Central memory CD8-positive, alpha-beta T cell (primary cell): ENCODE data around the gene CPSF4.

Experiments used
- ATAC-seq: fragments of 150-1000 bp; cut with Tn5 transposase; replicated peaks from 2 replicates; pipeline ENCODE4 v1.10.0; 2022; ENCODE audit warnings: mild to moderate bottlenecking, moderate FRiP score, moderate number of reproducible peaks; ENCODE audit not compliant: poor library complexity, severe bottlenecking; ENCODE audit errors: extremely low read depth
- DNase-seq, 2 donors: peaks; one replicate each; pipeline ENCODE4 v3.0.0; 2021; ENCODE audit warnings: low spot score in 2 of 2
- H3K27ac Mint-ChIP-seq: one replicate; pipeline ENCODE4 v1.8.0; 2022; ENCODE audit warnings: low read depth, mild to moderate bottlenecking, moderate library complexity, mixed read lengths
- H3K27me3 Mint-ChIP-seq: one replicate; pipeline ENCODE4 v1.8.0; 2022; ENCODE audit warnings: mixed read lengths
- H3K36me3 Mint-ChIP-seq: one replicate; pipeline ENCODE4 v1.8.0; 2022; ENCODE audit warnings: mild to moderate bottlenecking, moderate library complexity, mixed read lengths; ENCODE audit not compliant: insufficient read depth
- H3K4me1 Mint-ChIP-seq: one replicate; pipeline ENCODE4 v1.8.0; 2022; ENCODE audit warnings: mixed read lengths
- H3K4me3 Mint-ChIP-seq: one replicate; pipeline ENCODE4 v1.8.0; 2022; ENCODE audit warnings: mild to moderate bottlenecking, moderate library complexity, mixed read lengths
- H3K9me3 Mint-ChIP-seq: one replicate; pipeline ENCODE4 v1.8.0; 2022; ENCODE audit warnings: mixed read lengths

The CPSF4 gene

DNA sequence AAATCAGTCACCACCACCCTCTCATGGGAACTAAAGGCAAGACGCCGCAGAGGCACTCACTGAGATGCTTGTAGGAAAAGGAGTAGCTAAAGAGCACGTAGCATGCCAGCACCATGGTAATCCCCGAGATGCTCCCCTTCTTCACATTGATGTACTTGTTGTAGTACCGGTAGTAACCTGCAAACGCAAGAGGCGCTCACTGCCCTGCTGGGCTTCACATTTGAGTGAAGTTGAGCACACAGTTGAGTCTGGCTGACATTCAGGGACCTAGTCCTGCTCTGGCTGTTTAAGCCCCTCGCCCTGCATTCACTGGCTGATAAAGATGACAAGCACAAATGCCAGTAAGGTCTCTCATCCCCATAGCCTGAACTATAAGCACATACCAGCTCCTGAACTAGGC lies 20.3 kb downstream of the CPSF4 start:
- DNase-seq = no peak
- ATAC-seq = no peak
- H3K4me3 Mint-ChIP-seq = no peak overlapping the region
- no peaks in the 10 kb centered on the region for H3K27me3 Mint-ChIP-seq
- peaks cover 13% of the 10 kb centered on the region for H3K36me3 Mint-ChIP-seq
- H3K27ac Mint-ChIP-seq = peak overlapping the region; percentile 39
- peaks cover 23% of the 10 kb centered on the region for H3K4me1 Mint-ChIP-seq
- no peaks in the 10 kb centered on the region for H3K9me3 Mint-ChIP-seq

DNA sequence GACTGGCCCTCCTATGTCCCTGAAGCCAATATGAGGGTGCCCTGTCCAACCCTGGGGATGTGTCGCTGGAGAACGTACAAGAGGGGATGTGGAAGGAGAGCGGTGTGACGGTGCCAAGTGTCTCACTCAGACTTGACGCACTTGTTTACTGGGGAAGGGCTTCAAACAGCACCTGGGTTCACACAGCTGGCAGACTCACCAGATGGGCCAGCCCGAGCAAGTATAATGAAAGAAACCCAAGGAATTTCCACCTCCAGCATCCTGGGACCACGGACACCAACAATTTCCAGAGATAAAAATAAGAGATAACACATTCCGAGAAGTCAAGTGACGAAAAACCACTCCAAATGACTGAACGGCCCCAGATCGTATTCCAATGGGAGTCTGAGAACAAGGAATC lies 21.9 kb downstream of the CPSF4 start:
- ATAC-seq = no peak
- H3K27me3 Mint-ChIP-seq = no peaks in the 10 kb centered on the region
- H3K4me1 Mint-ChIP-seq = peaks cover 36% of the 10 kb centered on the region
- no peaks in the 10 kb centered on the region for H3K9me3 Mint-ChIP-seq
- H3K4me3 Mint-ChIP-seq = no peak overlapping the region
- H3K36me3 Mint-ChIP-seq = peaks cover 15% of the 10 kb centered on the region
- no peak for DNase-seq
- peak overlapping the region; percentile 35 for H3K27ac Mint-ChIP-seq

GRCh38 chr7:99461221-99461620 lies 22.5 kb downstream of the CPSF4 start:
- no peaks in the 10 kb centered on the region for H3K27me3 Mint-ChIP-seq
- H3K4me1 Mint-ChIP-seq = peaks cover 42% of the 10 kb centered on the region
- DNase-seq (no peak), ATAC-seq (no peak)
- H3K36me3 Mint-ChIP-seq = peaks cover 17% of the 10 kb centered on the region
- no peak overlapping the region for H3K4me3 Mint-ChIP-seq
- no peak overlapping the region for H3K27ac Mint-ChIP-seq
- no peaks in the 10 kb centered on the region for H3K9me3 Mint-ChIP-seq

GRCh38 chr7:99465421-99465768 lies 26.7 kb downstream of the CPSF4 start:
- Mint-ChIP-seq H3K27me3 (no peaks in the 10 kb centered on the region), H3K36me3 (peaks cover 10% of the 10 kb centered on the region), H3K4me1 (peaks cover 36% of the 10 kb centered on the region), H3K27ac (peak overlapping the region; percentile 80), H3K9me3 (no peaks in the 10 kb centered on the region), H3K4me3 (peak overlapping the region; percentile 86)
- DNase-seq = no peak
- no peak for ATAC-seq

- no peaks in the 10 kb centered on the region for H3K9me3 Mint-ChIP-seq
- peak overlapping the region; percentile 13 for H3K4me3 Mint-ChIP-seq
- peaks cover 24% of the 10 kb centered on the region for H3K36me3 Mint-ChIP-seq
- DNase-seq (no peak), ATAC-seq (no peak)
- H3K27me3 Mint-ChIP-seq = no peaks in the 10 kb centered on the region
- no peak overlapping the region for H3K27ac Mint-ChIP-seq
- H3K4me1 Mint-ChIP-seq = peaks cover 45% of the 10 kb centered on the region
Observed at GRCh38 chr7:99468336-99468918, 29.7 kb downstream of the CPSF4 start.

GRCh38 chr7:99469381-99470065 lies 30.8 kb downstream of the CPSF4 start:
- DNase-seq (no peak), ATAC-seq (no peak)
- Mint-ChIP-seq H3K4me1 (peaks cover 37% of the 10 kb centered on the region), H3K9me3 (no peaks in the 10 kb centered on the region), H3K27ac (no peak overlapping the region), H3K4me3 (no peak overlapping the region), H3K27me3 (no peaks in the 10 kb centered on the region), H3K36me3 (peaks cover 22% of the 10 kb centered on the region)

GRCh38 chr7:99472561-99473314 lies 34.0 kb downstream of the CPSF4 start, which contains the start of gene ZNF789:
ZNF789 (plus strand) TSS chr7:99472890; CDS start chr7:99476457, 3,567 bp downstream.
- Mint-ChIP-seq H3K4me3 (peak within 1 kb of the TSS; percentile 96), H3K4me1 (peaks cover 24% of the 10 kb centered on the region), H3K36me3 (peaks cover 15% of the 10 kb centered on the region), H3K9me3 (no peaks in the 10 kb centered on the region), H3K27ac (peak within 1 kb of the TSS; percentile 90), H3K27me3 (no peaks in the 10 kb centered on the region)
- DNase-seq (peak; percentile 90 to 95), ATAC-seq (peak; percentile 98)

GRCh38 chr7:99473315-99473596 lies 34.5 kb downstream of the CPSF4 start:
- Mint-ChIP-seq H3K27ac (peak overlapping the region; percentile 90), H3K9me3 (no peaks in the 10 kb centered on the region), H3K4me1 (peaks cover 28% of the 10 kb centered on the region), H3K4me3 (peak overlapping the region; percentile 96), H3K36me3 (peaks cover 16% of the 10 kb centered on the region), H3K27me3 (no peaks in the 10 kb centered on the region)
- DNase-seq = no peak
- ATAC-seq = no peak

DNA sequence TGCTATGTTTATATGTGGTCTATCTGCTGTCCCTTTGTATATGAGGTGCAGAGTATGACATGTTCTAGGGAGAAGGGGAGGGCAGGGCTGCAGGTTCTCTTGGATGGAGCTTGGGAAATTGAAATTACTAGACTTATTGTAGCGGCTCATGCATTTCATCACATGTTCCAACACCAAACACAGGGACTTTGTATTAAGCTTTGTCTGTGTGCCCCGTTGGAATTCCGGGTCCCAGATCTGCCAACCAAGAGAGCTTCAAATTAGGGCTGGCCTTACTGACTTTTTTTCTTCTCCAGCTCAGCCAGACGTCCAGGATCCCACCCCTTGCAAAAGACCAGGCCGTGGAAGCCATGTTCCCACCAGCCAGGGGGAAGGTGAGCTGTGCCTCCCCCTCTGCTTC lies 37.4 kb downstream of the CPSF4 start:
- no peak overlapping the region for H3K27ac Mint-ChIP-seq

GRCh38 chr7:99478464-99479440 lies 40.0 kb downstream of the CPSF4 start:
- Mint-ChIP-seq H3K36me3 (peaks cover 22% of the 10 kb centered on the region), H3K4me3 (peak overlapping the region; percentile 40), H3K9me3 (no peaks in the 10 kb centered on the region), H3K27me3 (no peaks in the 10 kb centered on the region), H3K4me1 (peaks cover 22% of the 10 kb centered on the region), H3K27ac (peak overlapping the region; percentile 72)
- ATAC-seq (no peak), DNase-seq (no peak)

More for the DNA sequence above, 37.4 kb downstream of the CPSF4 start:
- Mint-ChIP-seq H3K9me3 (no peaks in the 10 kb centered on the region), H3K27me3 (no peaks in the 10 kb centered on the region), H3K4me1 (peaks cover 40% of the 10 kb centered on the region), H3K4me3 (no peak overlapping the region), H3K36me3 (peaks cover 21% of the 10 kb centered on the region)
- ATAC-seq = no peak
- no peak for DNase-seq

DNA sequence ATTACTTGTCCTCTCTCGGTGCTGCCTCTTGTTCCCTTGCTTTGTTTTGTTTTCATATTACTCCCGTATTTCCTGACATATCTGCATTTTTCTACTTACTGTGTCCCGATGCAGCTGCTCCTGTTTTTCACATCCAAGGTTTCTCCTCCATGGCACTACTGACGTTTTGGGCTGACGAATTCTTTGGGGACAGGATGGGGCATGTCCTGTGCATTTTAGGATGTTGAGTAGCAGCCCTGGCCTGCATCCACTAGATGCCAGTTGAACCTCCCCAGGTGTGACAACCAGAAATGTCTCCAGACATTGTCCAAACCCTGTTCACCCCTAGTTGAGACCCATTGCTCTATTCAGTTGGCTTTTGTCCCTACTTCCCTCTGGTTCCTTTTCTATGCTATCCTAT lies 46.4 kb downstream of the CPSF4 start:
- peaks cover 6% of the 10 kb centered on the region for H3K4me1 Mint-ChIP-seq
- DNase-seq (no peak), ATAC-seq (no peak)
- H3K27me3 Mint-ChIP-seq = no peaks in the 10 kb centered on the region
- H3K27ac Mint-ChIP-seq = no peak overlapping the region
- H3K9me3 Mint-ChIP-seq = no peaks in the 10 kb centered on the region
- peaks cover 25% of the 10 kb centered on the region for H3K36me3 Mint-ChIP-seq
- H3K4me3 Mint-ChIP-seq = no peak overlapping the region

- H3K4me1 Mint-ChIP-seq = peaks cover 6% of the 10 kb centered on the region
- no peak for ATAC-seq
- H3K27ac Mint-ChIP-seq = no peak overlapping the region
- H3K36me3 Mint-ChIP-seq = peaks cover 37% of the 10 kb centered on the region
- H3K4me3 Mint-ChIP-seq = no peak overlapping the region
- no peaks in the 10 kb centered on the region for H3K27me3 Mint-ChIP-seq
- peaks cover 3% of the 10 kb centered on the region for H3K9me3 Mint-ChIP-seq
- DNase-seq = no peak
Observed at GRCh38 chr7:99489235-99489634, 50.5 kb downstream of the CPSF4 start.
